ENCODE measurements around the gene CCDC97. TPM values are rescaled to one million over a fixed set of nuclear protein-coding genes. Genes with fewer than 3 reads are reported as not detected.

CCDC97 gene
- total RNA-seq, 1 experiment from 2014 or later = 23.0 TPM

- Histone ChIP-seq H3K9ac (ENCODE audit: low read length) (peak overlapping the region; percentile 95), H3K27me3 (ENCODE audit: insufficient read depth, low read length) (no peaks in the 10 kb centered on the region), H3K27ac (ENCODE audit: low read depth, low read length) (peak overlapping the region; percentile 69), H2AFZ (ENCODE audit: low read depth, low read length, poor library complexity, severe bottlenecking) (no peak overlapping the region), H3K4me3 (replicated peaks in 1 of 2; ENCODE audit: low read depth in 1 of 2, low read length in 2 of 2) (peak overlapping the region; percentile 62 to 92), H3K9me3 (ENCODE audit: control insufficient read depth in 1 of 2, insufficient read depth in 1 of 2, low read depth in 1 of 2, low read length in 2 of 2) (no peaks in the 10 kb centered on the region), H3K79me2 (ENCODE audit: insufficient read depth, low read length) (peaks cover 41% of the 10 kb centered on the region), H3K4me2 (ENCODE audit: low read length) (peak overlapping the region; percentile 95), H3K9me2 (ENCODE audit: insufficient read depth) (no peaks in the 10 kb centered on the region), H3K4me1 (ENCODE audit: control insufficient read depth in 1 of 2, insufficient read depth in 2 of 2, low read length in 2 of 2) (peaks cover 3 to 21% of the 10 kb centered on the region in 2 experiments; a peak in 3 of 4 replicates), H3K36me3 (ENCODE audit: control insufficient read depth in 1 of 2, insufficient read depth in 2 of 2, low read length in 2 of 2) (peaks cover 10 to 28% of the 10 kb centered on the region in 2 experiments; a peak in 3 of 4 replicates), H4K20me1 (ENCODE audit: insufficient read depth) (no peaks in the 10 kb centered on the region)
- intact Hi-C loops (cut with micrococcal nuclease) = loop anchor here (5.0 kb wide), 3 partner anchors 36 to 601 kb away; no protein-coding TSS in a partner anchor
- ATAC-seq (peak; percentile 19), DNase-seq (ENCODE audit: low read depth, low spot score) (no peak)
- ChIA-PET RAD21 (ENCODE audit: low non-redundant PET in 1 of 2, low total read pairs in 2 of 2, uncharacterized antibody in 2 of 2, unreplicated experiment in 2 of 2) (interaction anchor here (0.6 to 2.7 kb wide), 5 partner anchors 37 to 263 kb away, joined by 3 to 22 read pairs (median 4); no protein-coding TSS in a partner anchor), CTCF (interaction anchor here (0.6 to 4.9 kb wide), 12 partner anchors 11 to 307 kb away, joined by 3 to 70 read pairs (median 4); no protein-coding TSS in a partner anchor), POLR2A (interaction anchor here (0.6 to 3.1 kb wide), 10 partner anchors 13 to 303 kb away, joined by 3 to 22 read pairs (median 5); partner anchors contain the start of genes AXL, CYP2S1 and DMAC2)
- BruUV-seq (replicated peaks) = TSS peak; percentile 86
- TF ChIP-seq, protein P1, sequence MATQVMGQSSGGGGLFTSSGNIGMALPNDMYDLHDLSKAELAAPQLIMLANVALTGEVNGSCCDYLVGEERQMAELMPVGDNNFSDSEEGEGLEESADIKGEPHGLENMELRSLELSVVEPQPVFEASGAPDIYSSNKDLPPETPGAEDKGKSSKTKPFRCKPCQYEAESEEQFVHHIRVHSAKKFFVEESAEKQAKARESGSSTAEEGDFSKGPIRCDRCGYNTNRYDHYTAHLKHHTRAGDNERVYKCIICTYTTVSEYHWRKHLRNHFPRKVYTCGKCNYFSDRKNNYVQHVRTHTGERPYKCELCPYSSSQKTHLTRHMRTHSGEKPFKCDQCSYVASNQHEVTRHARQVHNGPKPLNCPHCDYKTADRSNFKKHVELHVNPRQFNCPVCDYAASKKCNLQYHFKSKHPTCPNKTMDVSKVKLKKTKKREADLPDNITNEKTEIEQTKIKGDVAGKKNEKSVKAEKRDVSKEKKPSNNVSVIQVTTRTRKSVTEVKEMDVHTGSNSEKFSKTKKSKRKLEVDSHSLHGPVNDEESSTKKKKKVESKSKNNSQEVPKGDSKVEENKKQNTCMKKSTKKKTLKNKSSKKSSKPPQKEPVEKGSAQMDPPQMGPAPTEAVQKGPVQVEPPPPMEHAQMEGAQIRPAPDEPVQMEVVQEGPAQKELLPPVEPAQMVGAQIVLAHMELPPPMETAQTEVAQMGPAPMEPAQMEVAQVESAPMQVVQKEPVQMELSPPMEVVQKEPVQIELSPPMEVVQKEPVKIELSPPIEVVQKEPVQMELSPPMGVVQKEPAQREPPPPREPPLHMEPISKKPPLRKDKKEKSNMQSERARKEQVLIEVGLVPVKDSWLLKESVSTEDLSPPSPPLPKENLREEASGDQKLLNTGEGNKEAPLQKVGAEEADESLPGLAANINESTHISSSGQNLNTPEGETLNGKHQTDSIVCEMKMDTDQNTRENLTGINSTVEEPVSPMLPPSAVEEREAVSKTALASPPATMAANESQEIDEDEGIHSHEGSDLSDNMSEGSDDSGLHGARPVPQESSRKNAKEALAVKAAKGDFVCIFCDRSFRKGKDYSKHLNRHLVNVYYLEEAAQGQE (IDR thresholded peaks at IDR 0.05; ENCODE audit: low read depth) = no peak
- TF ChIP-seq JUND (IDR thresholded peaks at IDR 0.05) = peak; percentile 41; the same call in 1 of the 2 replicates
- TF ChIP-seq POLR2AphosphoS5 (IDR thresholded peaks at IDR 0.05; ENCODE audit: low read depth, low read length) = peak; percentile 81
- no peak for TF ChIP-seq EGR1 (IDR thresholded peaks at IDR 0.05; ENCODE audit: low read depth)
- TF ChIP-seq CTCF (IDR thresholded peaks at IDR 0.05 in 2 of 3, conservative IDR thresholded peaks at IDR 0.05 in 1 of 3; ENCODE audit: borderline replicate concordance in 1 of 3, insufficient read depth in 1 of 3, low read depth in 2 of 3, low read length in 2 of 3) = no peak
- TF ChIP-seq SP1 (IDR thresholded peaks at IDR 0.05; ENCODE audit: low read depth) = no peak
- TF ChIP-seq RAD21 (IDR thresholded peaks at IDR 0.05; ENCODE audit: low read depth) = no peak
- 0 out of 2 replicates have a peak, but pooled peaks have one; percentile 31 for TF ChIP-seq SIN3A (IDR thresholded peaks at IDR 0.05; ENCODE audit: low read depth)
- TF ChIP-seq ELF1 (IDR thresholded peaks at IDR 0.05; ENCODE audit: borderline replicate concordance, low read depth) = no peak
- TF ChIP-seq FOSL1 (IDR thresholded peaks at IDR 0.05; ENCODE audit: low read depth) = no peak
- TF ChIP-seq SRF (IDR thresholded peaks at IDR 0.05; ENCODE audit: low read depth) = peak; percentile 67
- no peak for TF ChIP-seq ZNF274 (IDR thresholded peaks at IDR 0.05; ENCODE audit: low read depth, low read length)
- TF ChIP-seq CBX3 (IDR thresholded peaks at IDR 0.05; ENCODE audit: low read depth) = no peak
- peak; percentile 73 for TF ChIP-seq POLR2A (IDR thresholded peaks at IDR 0.05; ENCODE audit: borderline replicate concordance, extremely low read depth, insufficient read depth, insufficient read length)
Observed at GRCh38 chr19:41263042-41263849, 46.7 kb upstream of the CCDC97 start.

All from HCT116 (cell line).